ENCODE results near the gene GP1BA. TPM values are rescaled to one million over a fixed set of nuclear protein-coding genes. Genes with fewer than 3 reads are reported as not detected.

The GP1BA gene
- total RNA-seq, 1 experiment from 2014 or later = not detected

- TF ChIP-seq ATF3 (CRISPR knock-in tag; conservative IDR thresholded peaks at IDR 0.05) (no peak), E2F4 (CRISPR knock-in tag; IDR thresholded peaks at IDR 0.05; ENCODE audit: borderline replicate concordance, low read depth) (no peak), MYBL2 (CRISPR knock-in tag; IDR thresholded peaks at IDR 0.05) (no peak), ZNF317 (CRISPR knock-in tag; IDR thresholded peaks at IDR 0.05; ENCODE audit: borderline replicate concordance, low read depth) (no peak), CREB1 (CRISPR knock-in tag; IDR thresholded peaks at IDR 0.05) (no peak), PRDM15 (CRISPR knock-in tag; IDR thresholded peaks at IDR 0.05) (no peak), GABPB1 (CRISPR knock-in tag; IDR thresholded peaks at IDR 0.05) (no peak), AR (CRISPR knock-in tag; IDR thresholded peaks at IDR 0.05) (no peak), ZNF423 (CRISPR knock-in tag; IDR thresholded peaks at IDR 0.05) (no peak), ZNF138 (CRISPR knock-in tag; conservative IDR thresholded peaks at IDR 0.05) (no peak), TP53 (CRISPR knock-in tag; IDR thresholded peaks at IDR 0.05) (no peak), FOXP4 (CRISPR knock-in tag; IDR thresholded peaks at IDR 0.05) (no peak), CTCF (IDR thresholded peaks at IDR 0.05) (no peak), ATF2 (CRISPR knock-in tag; IDR thresholded peaks at IDR 0.05; ENCODE audit: borderline replicate concordance, low read depth) (no peak), ZNF416 (CRISPR knock-in tag; IDR thresholded peaks at IDR 0.05) (no peak), MLX (CRISPR knock-in tag; IDR thresholded peaks at IDR 0.05) (no peak), ZNF232 (CRISPR knock-in tag; IDR thresholded peaks at IDR 0.05) (no peak), NFE2L1 (CRISPR knock-in tag; IDR thresholded peaks at IDR 0.05) (no peak), IRF1 (CRISPR knock-in tag; IDR thresholded peaks at IDR 0.05) (no peak), ZBTB43 (CRISPR knock-in tag; IDR thresholded peaks at IDR 0.05) (no peak)
- Mint-ChIP-seq H3K9me3 (no peaks in the 10 kb centered on the region), H3K4me1 (peaks cover 14% of the 10 kb centered on the region), H3K4me3 (peak overlapping the region; percentile 81), H3K27me3 (ENCODE audit: low read depth) (peaks cover 10% of the 10 kb centered on the region), H3K27ac (no peak overlapping the region), H3K36me3 (peaks cover under 1% of the 10 kb centered on the region; the same call in 1 of the 2 replicates)
- ATAC-seq (no peak), DNase-seq (ENCODE audit: low spot score) (no peak)
- CTCF ChIA-PET = interaction anchor here (0.6 to 2.8 kb wide), 6 partner anchors 8 to 191 kb away, joined by 3 to 38 read pairs (median 6); partner anchors contain the start of gene ARRB2
- POLR2A ChIA-PET = interaction anchor here (0.6 to 2.0 kb wide), 2 partner anchors 8 to 135 kb away, joined by 7 read pairs; no protein-coding TSS in a partner anchor
These were observed 30.9 kb upstream of the GP1BA start for GRCh38 chr17:4901108-4901647.
